ENCODE measurements around the gene SLC25A19.

DNA sequence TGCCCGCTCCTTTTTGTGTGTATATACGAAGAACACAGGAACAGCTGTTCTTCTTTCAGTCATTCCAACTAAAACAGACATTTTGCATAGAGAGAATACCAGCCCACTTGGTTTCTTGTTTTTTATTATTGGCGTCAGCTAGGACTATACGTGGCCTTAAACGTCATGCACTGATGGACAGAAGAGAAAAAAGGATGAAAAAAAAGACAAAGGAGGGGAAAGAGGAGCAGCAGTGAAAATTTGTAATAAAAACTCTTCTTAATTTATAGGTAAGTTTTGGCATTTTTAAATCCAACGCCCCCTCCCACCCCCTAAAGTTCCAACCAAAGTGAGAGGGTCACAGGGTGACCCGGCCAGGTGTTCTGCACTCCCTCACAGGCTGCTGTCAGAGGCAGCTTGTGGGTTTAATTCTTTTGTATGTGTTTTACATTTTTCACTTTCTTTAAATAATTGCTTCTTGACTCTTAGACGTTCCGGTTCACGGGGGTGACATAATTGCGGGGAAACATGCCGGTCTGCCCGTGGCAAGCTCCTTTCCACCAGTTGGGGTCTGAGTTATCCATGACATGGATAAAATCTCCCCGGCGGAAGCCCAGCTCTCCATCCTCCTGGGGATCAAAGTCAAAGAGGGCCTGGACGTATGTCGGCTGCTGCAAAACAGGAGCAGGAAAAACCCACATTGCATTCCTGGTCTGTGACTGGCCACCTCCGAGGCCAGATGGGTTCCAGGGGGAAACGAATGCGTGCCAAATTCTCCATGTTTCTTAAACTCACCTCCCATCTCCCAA, 30.9 kb upstream of the SLC25A19 start:
- no peak for TF ChIP-seq POLR2A (IDR thresholded peaks at IDR 0.05)
- TF ChIP-seq, protein P1, sequence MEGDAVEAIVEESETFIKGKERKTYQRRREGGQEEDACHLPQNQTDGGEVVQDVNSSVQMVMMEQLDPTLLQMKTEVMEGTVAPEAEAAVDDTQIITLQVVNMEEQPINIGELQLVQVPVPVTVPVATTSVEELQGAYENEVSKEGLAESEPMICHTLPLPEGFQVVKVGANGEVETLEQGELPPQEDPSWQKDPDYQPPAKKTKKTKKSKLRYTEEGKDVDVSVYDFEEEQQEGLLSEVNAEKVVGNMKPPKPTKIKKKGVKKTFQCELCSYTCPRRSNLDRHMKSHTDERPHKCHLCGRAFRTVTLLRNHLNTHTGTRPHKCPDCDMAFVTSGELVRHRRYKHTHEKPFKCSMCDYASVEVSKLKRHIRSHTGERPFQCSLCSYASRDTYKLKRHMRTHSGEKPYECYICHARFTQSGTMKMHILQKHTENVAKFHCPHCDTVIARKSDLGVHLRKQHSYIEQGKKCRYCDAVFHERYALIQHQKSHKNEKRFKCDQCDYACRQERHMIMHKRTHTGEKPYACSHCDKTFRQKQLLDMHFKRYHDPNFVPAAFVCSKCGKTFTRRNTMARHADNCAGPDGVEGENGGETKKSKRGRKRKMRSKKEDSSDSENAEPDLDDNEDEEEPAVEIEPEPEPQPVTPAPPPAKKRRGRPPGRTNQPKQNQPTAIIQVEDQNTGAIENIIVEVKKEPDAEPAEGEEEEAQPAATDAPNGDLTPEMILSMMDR (IDR thresholded peaks at IDR 0.05 in 4 of 5, conservative IDR thresholded peaks at IDR 0.05 in 1 of 5) = no peak
